Chondrocyte (in vitro differentiated cells): ENCODE results near the gene USP5. TPM values are rescaled to one million over a fixed set of nuclear protein-coding genes. Genes with fewer than 3 reads are reported as not detected.

ENCODE experiments used
- DNase-seq: peaks from one replicate; pipeline ENCODE4 v3.0.0; 2021; ENCODE audit warnings: mixed read lengths, low spot score
- H3K27ac Mint-ChIP-seq: one replicate; pipeline ENCODE4 v1.8.0; 2021; ENCODE audit warnings: mild to moderate bottlenecking, moderate library complexity, mixed read lengths; ENCODE audit not compliant: unreplicated experiment
- H3K27me3 Mint-ChIP-seq: 2 replicates; pipeline ENCODE4 v1.8.0; 2021; ENCODE audit warnings: low read depth, mixed read lengths
- H3K36me3 Mint-ChIP-seq: 2 replicates; pipeline ENCODE4 v1.8.0; 2021; ENCODE audit warnings: low read depth, mixed read lengths
- H3K4me1 Mint-ChIP-seq: 2 replicates; pipeline ENCODE4 v1.8.0; 2021; ENCODE audit warnings: low read depth, mild to moderate bottlenecking, mixed read lengths
- H3K4me3 Mint-ChIP-seq: one replicate; pipeline ENCODE4 v1.8.0; 2021; ENCODE audit warnings: mild to moderate bottlenecking, moderate library complexity, mixed read lengths; ENCODE audit not compliant: unreplicated experiment
- H3K9me3 Mint-ChIP-seq: 2 replicates; pipeline ENCODE4 v1.8.0; 2021; ENCODE audit warnings: low read depth, mixed read lengths
- CTCF ChIP-seq: fragments of 200-600 bp; sonication (generic); IDR thresholded peaks from 2 replicates; pipeline ENCODE4 v1.5.0; 2021; ENCODE audit warnings: antibody characterized with exemption, mild to moderate bottlenecking, moderate library complexity
- total RNA-seq: library from RNA; stranded (reverse); gene quantifications from 3 replicates; pipeline ENCODE4 v1.2.1, GENCODE V29; 2021

Gene USP5
- total RNA-seq, 1 donor from 2014 or later, result 106 TPM

GRCh38 chr12:6837370-6838060 lies 14.4 kb upstream of the USP5 start:
- H3K4me3 Mint-ChIP-seq, result no peak overlapping the region

GRCh38 chr12:6838854-6839253 lies 13.1 kb upstream of the USP5 start:
- Mint-ChIP-seq H3K9me3 (no peaks in the 10 kb centered on the region), H3K4me3 (no peak overlapping the region), H3K36me3 (peaks cover 31% of the 10 kb centered on the region), H3K27me3 (no peaks in the 10 kb centered on the region), H3K4me1 (no peaks in the 10 kb centered on the region), H3K27ac (no peak overlapping the region)
- no peak for TF ChIP-seq CTCF
- no peak for DNase-seq

More at GRCh38 chr12:6837370-6838060, 14.4 kb upstream of the USP5 start:
- H3K9me3 Mint-ChIP-seq, result no peaks in the 10 kb centered on the region
- TF ChIP-seq CTCF, result no peak
- H3K27me3 Mint-ChIP-seq, result no peaks in the 10 kb centered on the region
- peaks cover 27% of the 10 kb centered on the region for H3K36me3 Mint-ChIP-seq
- H3K27ac Mint-ChIP-seq, result no peak overlapping the region
- no peak for DNase-seq
- peaks cover 5% of the 10 kb centered on the region for H3K4me1 Mint-ChIP-seq

GRCh38 chr12:6839482-6840201 lies 12.3 kb upstream of the USP5 start:
- H3K27ac Mint-ChIP-seq, result no peak overlapping the region
- peaks cover 29% of the 10 kb centered on the region for H3K36me3 Mint-ChIP-seq
- no peaks in the 10 kb centered on the region for H3K27me3 Mint-ChIP-seq
- no peak overlapping the region for H3K4me3 Mint-ChIP-seq
- H3K4me1 Mint-ChIP-seq, result no peaks in the 10 kb centered on the region
- H3K9me3 Mint-ChIP-seq, result no peaks in the 10 kb centered on the region
- no peak for TF ChIP-seq CTCF
- no peak for DNase-seq

GRCh38 chr12:6840330-6840729 lies 11.6 kb upstream of the USP5 start:
- Mint-ChIP-seq H3K27me3 (no peaks in the 10 kb centered on the region), H3K4me1 (no peaks in the 10 kb centered on the region), H3K9me3 (no peaks in the 10 kb centered on the region), H3K36me3 (peaks cover 33% of the 10 kb centered on the region), H3K4me3 (no peak overlapping the region), H3K27ac (no peak overlapping the region)
- no peak for TF ChIP-seq CTCF
- no peak for DNase-seq

- Mint-ChIP-seq H3K9me3 (no peaks in the 10 kb centered on the region), H3K36me3 (peaks cover 34% of the 10 kb centered on the region), H3K27ac (no peak within 1 kb of the TSS), H3K27me3 (no peaks in the 10 kb centered on the region), H3K4me1 (no peaks in the 10 kb centered on the region), H3K4me3 (no peak within 1 kb of the TSS)
- DNase-seq, result no peak
- no peak for TF ChIP-seq CTCF
These were observed 11.0 kb upstream of the USP5 start, which contains the start of gene GNB3 for GRCh38 chr12:6840761-6841515. TSS of gene GNB3 (plus strand) at chr12:6840925. CDS start at chr12:6841288, 363 bp downstream.
